ENCODE results near the gene LYZL6.

DNA sequence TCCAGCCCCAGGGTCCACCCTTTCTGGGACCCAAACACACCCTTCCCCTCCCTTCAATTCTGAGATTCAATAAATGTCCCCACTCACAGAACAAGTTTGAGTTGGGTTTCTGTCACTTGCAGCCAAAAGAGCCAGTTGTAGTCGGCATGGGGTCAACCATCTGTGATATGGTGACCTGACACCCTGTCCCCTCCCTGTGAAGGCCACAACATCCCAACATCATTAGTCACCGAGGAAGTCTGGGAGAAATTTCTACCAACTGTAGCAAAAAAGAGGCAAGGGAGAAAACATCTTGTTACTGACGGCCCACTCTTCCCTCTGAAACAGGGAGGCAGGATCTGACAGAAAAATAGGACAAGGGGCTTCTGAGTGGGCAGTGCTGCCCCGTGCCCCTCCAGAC lies 638 bp upstream of the LYZL6 start:
- TF ChIP-seq, protein P1, sequence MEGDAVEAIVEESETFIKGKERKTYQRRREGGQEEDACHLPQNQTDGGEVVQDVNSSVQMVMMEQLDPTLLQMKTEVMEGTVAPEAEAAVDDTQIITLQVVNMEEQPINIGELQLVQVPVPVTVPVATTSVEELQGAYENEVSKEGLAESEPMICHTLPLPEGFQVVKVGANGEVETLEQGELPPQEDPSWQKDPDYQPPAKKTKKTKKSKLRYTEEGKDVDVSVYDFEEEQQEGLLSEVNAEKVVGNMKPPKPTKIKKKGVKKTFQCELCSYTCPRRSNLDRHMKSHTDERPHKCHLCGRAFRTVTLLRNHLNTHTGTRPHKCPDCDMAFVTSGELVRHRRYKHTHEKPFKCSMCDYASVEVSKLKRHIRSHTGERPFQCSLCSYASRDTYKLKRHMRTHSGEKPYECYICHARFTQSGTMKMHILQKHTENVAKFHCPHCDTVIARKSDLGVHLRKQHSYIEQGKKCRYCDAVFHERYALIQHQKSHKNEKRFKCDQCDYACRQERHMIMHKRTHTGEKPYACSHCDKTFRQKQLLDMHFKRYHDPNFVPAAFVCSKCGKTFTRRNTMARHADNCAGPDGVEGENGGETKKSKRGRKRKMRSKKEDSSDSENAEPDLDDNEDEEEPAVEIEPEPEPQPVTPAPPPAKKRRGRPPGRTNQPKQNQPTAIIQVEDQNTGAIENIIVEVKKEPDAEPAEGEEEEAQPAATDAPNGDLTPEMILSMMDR (IDR thresholded peaks at IDR 0.05 in 4 of 5, conservative IDR thresholded peaks at IDR 0.05 in 1 of 5), result no peak
- TF ChIP-seq POLR2A (IDR thresholded peaks at IDR 0.05), result no peak

Measured in gastrocnemius medialis (tissue), 4 donors.